HG03039 (cell line): ENCODE measurements around the gene SERINC3.
"Not testable (repeated sequence)": the region's sequence is repeated elsewhere in the genome, so short reads cannot be mapped to it uniquely, and the experiment has no call there.

Experiments
- ATAC-seq: cut with Tn5 transposase; IDR thresholded peaks from one replicate; pipeline ENCODE4 v1.9.1; 2021; ENCODE audit warnings: mild to moderate bottlenecking, moderate library complexity; ENCODE audit not compliant: unreplicated experiment

SERINC3 gene

GRCh38 chr20:44521484-44522481, at the start of gene SERINC3:
Gene SERINC3, minus strand, starts transcription at chr20:44522070. Its CDS starts 119 bp downstream, at chr20:44521951.
- peak; percentile 95 for ATAC-seq

GRCh38 chr20:44571362-44571988, 49.6 kb upstream of the SERINC3 start:
- no peak for ATAC-seq

- no peak for ATAC-seq
These were observed 48.5 kb upstream of the SERINC3 start for GRCh38 chr20:44570367-44570766.

GRCh38 chr20:44566811-44567210, 44.9 kb upstream of the SERINC3 start:
- ATAC-seq: no peak

DNA sequence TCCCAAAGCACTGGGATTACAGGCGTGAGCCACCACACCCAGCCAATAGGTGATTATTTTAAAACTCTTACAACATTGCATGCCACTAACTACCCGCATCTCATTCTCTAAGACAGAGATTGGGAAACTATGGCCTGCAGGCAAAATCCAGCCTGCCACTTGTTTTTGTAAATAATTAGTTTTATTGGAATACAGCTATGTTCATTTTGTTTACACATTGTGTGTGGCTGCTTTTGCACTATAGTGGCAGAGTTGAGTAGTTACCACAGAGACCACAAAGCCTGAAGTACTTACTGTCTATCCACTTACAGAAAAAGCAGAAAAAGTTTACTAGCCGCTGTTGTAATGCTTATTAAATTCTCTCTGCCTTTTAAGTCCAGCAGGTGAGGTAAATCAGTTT, 44.1 kb upstream of the SERINC3 start:
- no peak for ATAC-seq

DNA sequence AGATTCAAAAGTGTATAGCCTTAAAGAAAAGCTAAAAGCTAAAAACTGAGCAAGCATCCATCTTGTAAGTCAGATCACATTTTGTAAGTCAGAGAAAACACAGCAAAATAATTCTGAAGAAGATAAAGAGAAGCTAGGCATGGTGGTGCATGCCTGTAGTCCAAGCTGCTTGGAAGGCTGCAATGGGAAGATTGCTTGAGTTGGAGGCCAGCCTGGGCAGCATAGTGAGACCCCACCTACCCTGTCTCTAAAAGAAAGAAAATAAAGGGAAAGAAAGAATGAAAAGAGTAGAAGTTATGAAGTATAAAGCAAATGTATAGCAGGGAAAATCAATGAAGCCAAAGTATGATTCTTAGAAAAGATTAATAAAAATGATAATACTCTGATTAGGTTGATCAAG, 40.0 kb upstream of the SERINC3 start:
- no peak for ATAC-seq

DNA sequence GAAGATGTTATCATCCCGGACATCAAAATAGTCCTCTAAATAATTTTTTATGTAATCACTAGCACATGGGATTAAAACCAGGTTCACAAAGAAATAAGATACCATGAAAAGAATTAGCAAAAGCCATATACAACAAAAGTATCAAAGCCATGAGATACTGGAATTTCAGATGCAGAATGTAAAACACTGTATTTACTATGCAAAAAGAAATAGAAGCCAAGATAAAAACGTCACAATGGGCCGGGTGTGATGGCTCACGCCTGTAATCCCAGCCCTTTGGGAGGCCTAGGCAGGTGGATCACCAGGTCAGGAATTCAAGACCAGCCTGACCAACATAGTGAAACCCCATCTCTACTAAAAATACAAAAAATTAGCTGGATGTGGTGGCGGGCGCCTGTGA, 38.9 kb upstream of the SERINC3 start:
- ATAC-seq: not testable (repeated sequence)

DNA sequence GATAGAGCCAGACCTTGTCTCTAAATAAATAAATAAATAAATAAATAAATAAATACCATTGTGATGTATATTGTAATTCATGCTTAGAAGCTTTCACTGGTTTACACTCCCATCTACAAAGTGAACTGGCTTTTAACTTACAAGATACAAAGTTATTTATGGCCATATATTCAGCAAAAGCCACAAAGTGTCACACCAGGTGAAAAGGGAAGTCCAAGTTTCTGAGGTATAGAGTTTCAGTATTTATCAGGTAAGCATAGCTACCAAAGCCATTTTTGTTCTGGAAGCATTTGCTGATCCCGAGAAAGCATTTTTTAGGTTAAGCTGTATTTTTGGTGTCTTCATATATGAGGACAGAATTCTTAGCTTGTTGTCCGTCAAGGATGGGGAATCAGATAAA, 38.4 kb upstream of the SERINC3 start:
- ATAC-seq: no peak

DNA sequence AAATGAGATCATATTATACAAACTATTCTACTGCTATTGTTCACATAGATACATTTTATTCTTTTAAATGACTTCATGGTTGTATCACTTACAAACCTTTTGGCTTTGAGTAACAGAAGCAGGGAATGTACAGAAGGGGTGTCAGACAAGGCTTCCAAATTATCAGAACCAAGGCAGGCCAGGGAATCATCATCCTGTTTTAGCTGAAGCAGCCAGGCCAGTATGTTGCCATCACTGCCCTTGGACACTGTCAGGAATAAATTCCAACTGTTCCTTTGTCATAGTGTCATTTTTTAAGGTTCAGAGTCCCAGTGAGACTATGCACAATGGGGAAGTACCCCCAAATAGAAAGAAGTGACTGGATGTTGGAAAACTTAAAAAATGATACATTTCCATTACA, 37.4 kb upstream of the SERINC3 start:
- no peak for ATAC-seq

- no peak for ATAC-seq
These were observed 31.4 kb upstream of the SERINC3 start for GRCh38 chr20:44552950-44553908.

- ATAC-seq: no peak
These were observed 30.7 kb upstream of the SERINC3 start for GRCh38 chr20:44552568-44552949.

DNA sequence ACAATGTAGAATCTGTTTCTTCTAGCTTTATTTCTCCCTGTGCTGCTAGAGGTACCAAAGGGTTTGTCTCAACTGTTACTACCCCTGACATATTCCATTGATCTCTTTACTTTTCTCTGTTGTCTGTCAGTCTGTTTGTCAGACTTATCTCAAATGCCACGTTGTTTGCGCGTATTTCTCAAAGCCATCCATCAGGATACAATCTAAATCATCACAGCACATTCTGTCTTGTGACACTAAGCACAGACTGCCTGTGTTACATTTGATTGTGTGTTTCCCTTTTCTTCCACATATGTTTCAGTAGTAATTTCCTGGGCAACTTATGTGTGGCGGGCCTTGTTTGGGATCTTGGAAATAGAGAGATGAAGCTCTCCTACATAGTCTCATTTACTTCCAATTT, 30.2 kb upstream of the SERINC3 start:
- no peak for ATAC-seq

- ATAC-seq: no peak
These were observed 27.3 kb upstream of the SERINC3 start for GRCh38 chr20:44549123-44549522.

DNA sequence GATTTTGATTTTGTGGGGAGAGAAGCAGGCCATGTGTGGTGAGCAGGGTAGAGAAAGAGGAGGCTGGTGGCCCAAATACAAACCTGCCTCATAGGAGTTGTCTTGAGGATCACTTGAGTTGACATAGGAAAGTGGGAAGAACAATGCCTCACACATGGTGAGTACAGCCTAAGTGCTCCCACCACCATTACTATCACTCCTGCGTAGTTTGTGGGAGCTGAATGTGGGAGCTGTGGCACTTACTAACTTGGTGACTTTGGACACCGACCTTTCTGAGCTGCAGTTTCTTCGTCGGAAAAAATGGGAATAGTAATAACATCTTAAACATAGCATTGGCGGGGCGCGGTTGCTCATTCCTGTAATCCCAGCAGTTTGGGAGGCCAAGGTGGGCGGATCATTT, 25.5 kb upstream of the SERINC3 start:
- ATAC-seq: no peak

DNA sequence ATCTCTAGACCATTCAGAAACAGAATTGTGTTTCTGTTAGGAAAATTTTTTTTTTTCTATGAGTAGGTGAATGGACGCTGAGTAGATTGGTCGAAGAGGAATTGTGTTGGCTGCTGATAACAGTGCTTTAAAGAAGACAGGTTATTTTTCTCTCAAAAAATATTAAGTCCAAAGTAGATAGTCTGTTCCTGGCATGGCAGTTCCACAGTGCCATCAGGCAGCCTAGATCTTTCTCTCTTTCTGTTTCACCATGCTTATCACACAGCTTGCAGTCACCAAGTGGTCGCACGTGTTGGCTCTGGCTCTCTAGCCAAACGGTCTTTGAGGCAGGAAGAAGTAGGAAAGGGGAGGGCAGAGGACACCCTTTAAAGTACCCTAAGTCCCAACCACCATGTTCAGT, 22.4 kb upstream of the SERINC3 start:
- no peak for ATAC-seq

- no peak for ATAC-seq
These were observed 21.5 kb upstream of the SERINC3 start for GRCh38 chr20:44543358-44543757.

DNA sequence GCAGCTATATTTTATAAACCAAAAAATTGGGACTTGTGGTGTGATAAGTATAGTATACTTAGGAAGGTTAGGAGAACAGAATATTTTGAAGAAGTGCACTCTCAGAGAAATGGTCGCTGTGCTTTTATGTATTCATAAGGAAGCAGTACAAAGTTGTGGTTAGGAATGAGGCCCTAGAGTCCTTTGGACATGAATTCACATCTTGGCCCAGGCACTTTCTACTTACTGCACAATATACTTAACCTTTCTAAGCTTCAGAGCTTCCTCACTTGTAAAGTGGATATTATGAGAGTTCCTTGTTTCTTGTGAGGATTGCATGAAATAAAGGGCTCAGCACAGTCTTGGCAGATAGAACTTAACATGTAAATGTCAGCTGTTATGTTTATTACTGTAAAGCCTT, 21.0 kb upstream of the SERINC3 start:
- ATAC-seq: no peak

GRCh38 chr20:44541992-44542391, 20.1 kb upstream of the SERINC3 start:
- no peak for ATAC-seq

DNA sequence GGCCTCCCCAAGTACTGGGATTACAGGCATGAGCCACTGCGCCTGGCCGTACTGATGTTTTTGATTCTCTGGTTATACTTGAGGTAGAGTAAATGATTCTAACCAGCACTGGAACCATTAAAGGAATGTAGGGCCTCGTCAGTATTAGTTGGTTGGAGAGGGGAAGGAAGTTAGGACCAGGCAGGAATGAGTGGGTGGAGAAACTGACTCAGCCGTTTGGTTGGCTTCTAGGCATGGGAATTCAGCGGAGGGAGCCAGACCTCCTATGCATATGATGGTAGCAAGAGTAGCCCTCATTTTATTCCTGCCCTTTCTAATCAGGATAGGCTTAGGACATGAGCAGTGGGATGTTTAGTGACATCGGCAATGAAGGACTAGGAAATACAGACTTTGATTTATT, 19.0 kb upstream of the SERINC3 start:
- ATAC-seq: no peak

- no peak for ATAC-seq
These were observed 16.1 kb upstream of the SERINC3 start for GRCh38 chr20:44537993-44538392.

DNA sequence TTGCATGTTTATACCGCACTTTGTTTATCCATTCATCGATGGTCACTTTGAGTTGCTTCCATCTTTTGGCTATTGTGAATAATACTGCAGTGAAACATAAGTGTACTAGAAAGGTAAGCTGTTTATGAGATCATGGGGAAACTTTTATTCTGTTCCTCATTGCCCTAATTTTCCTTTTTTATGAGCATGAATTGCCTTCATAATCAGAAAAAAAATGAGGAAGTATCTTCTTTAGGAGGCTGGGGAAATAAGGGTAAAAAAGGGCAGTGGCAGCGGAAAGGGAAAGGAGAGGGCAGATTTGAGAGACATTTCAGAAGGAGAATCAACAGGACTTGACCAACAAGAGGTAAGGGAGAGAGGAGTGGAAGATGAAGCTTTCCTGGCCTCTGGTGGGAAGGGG, 14.3 kb upstream of the SERINC3 start:
- no peak for ATAC-seq
